Effector CD4-positive, alpha-beta T cell (primary cell): ENCODE data around the gene PKD2L1.

ENCODE experiments used
- DNase-seq: peaks from one replicate; pipeline ENCODE4 v3.0.0-alpha.2; 2020

PKD2L1 gene

DNA sequence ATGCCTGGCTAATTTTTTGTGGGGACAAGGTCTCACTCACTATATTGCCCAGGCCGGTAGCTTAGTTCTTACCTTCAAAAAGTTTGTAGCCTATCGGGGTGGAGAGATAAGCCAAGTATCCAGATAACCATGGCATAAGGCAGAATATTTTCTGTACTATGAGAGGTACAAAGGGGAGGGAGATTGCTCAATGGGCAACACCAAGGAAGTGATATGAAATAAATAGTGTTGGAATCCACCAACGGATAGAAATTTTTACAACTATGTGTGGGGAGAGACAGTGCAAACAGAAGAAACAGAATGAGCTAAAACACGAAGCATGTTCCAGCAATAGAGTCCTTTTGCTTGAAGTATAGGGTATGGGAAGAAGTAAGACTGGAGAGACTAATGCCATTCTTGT lies 25.1 kb upstream of the PKD2L1 start:
- no peak for DNase-seq

DNA sequence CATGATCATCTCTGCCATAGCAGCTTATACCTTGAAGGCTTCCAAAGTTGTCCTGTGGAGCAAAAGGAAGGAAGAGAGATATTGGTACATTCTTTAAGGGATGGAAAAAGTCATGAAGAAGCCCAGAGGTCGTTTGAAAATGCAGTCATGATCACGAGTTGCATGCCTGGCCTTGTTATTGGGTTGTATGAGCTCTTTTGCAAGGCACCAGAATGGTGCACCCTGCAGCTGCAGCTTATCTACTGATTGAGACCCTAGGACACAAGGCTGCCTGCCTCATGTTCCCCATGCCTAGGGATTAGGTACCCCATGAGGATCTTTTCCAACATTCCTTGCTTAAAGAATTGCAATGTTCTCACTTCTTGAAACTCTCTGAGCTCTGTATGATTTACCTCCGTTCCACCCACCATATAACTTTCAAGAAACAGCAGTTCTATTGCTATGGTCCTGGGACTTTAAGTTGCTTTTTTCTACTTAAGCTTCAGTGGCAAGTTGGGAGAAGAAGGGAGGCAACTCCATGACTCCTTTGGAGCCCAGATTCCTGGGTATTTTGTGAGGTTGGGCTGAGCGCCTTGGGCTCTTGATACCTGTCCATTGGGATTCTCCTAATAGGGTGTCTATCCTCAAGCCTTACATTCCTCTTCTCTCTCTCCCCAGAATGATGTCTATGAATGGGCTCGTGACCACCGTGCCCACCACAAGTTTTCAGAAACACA lies 23.9 kb upstream of the PKD2L1 start:
- DNase-seq, result no peak

DNA sequence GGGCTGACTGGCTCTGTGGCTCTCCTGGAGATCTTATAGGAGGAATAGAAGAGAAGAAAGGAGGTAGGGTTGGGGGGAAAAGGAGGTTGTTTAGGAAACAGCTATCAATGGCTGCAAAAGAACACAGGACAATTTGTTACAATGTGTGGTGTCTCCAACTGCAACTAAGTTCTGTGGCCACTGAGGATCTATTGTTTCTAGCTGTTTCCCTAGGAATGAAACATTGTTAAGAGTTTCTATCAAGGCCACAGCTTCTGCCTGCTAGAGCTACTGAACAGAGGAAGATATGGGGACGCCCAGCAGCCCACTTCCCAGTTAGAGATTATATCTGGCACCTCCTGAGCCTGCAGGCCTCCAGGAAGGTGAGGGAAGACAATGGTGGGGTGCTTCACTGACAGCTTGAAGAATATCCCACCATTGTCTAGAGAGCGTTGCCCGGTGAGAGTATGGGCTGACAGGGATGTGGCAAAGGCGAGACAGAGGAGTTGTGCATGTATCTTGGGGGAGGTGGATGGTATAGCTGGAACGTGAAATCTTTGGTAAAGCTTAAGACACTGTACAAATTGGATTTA lies 21.0 kb upstream of the PKD2L1 start:
- no peak for DNase-seq

DNA sequence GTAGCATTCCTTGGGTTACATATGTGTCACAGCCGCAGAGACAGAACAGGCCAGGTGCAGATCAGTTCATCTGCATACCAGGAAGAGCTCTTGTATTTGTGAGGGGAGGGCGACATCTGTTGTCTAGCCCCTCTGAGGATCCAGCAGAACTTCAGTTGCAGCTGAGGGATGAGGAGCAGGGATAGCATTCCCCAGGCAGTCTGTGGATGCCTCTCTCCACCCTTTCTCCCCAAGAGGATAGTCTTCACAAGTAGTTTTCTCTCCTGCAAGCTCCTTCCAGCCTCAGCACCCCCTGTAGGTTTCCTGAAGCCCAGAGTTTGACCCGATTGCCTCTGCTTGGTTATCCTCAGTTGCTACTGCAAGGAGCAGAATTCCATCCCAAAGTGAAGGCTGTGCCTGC lies 19.6 kb upstream of the PKD2L1 start:
- DNase-seq, result no peak

DNA sequence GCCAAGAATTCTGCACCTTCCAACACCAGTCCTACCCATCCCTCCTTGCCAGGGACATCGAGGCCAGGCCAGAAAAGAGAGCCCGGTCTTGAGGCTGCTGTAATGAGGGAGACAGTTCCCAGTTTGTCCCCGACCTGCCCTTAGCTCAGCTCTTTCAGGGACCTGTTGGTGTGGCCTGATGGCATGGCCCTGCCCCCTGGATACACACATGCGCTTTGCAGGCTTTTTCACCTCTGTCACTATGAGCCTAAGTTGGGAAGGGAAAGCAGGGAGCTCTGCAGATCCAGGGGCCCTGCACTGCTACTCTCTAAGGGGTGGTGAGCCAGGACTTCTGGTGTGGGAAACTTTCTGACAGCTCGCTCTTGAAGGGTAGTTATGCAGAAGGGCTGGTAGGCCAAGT lies 19.1 kb upstream of the PKD2L1 start:
- no peak for DNase-seq

DNA sequence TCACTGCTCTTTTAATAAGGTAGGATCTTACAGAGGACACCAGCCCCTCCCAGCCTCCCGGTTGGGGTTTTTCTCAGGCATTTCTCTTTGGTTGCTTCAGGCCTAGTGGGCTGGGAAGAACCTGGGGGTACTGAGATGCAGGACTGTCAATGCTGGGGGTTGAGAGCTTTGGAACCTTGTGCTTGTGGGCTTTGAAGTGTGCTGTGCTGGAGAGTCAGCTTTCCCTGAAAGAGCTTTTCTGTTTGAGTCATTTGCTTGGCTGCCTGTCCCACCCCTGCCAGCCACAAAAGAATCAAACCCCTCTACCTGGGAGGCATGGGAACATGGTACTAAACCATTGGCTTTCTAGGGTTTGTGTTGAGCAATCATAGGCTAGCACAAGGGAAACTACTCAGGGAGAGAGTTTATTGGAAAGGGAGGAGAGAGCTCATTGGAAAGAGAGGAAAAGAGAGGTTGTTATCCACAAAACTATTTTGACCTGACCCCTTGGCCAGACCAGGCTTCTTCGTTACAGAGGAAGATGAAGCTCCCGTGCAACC lies 18.4 kb upstream of the PKD2L1 start:
- DNase-seq, result no peak

DNA sequence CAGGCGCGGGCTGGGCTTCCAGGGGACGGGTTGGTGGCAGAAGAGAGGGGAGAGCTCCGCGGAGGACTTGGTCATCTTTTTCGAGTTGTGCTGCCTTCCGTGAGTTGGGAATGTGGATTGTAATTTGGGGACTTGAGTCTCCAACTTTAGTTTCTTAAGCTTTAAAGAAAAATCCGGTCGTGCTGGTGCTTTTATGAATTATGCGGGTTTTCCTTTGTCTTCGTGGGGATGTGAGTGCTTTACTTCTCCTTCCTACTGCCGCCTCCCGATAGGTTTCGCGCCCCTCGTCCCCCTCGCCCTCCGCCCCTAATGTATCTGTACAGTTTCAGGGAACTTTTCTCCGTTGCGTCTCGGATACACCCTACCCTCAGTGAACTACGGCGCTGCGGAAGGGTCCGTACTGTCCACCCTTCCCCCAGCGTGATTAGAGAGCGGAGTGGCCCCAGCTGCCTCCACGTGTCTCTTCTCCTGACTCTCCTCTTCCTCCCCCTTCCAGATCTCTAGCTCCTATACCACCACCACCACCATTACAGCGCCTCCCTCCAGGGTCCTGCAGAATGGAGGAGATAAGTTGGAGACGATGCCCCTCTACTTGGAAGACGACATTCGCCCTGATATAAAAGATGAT lies 17.7 kb upstream of the PKD2L1 start:
- DNase-seq, result no peak

DNA sequence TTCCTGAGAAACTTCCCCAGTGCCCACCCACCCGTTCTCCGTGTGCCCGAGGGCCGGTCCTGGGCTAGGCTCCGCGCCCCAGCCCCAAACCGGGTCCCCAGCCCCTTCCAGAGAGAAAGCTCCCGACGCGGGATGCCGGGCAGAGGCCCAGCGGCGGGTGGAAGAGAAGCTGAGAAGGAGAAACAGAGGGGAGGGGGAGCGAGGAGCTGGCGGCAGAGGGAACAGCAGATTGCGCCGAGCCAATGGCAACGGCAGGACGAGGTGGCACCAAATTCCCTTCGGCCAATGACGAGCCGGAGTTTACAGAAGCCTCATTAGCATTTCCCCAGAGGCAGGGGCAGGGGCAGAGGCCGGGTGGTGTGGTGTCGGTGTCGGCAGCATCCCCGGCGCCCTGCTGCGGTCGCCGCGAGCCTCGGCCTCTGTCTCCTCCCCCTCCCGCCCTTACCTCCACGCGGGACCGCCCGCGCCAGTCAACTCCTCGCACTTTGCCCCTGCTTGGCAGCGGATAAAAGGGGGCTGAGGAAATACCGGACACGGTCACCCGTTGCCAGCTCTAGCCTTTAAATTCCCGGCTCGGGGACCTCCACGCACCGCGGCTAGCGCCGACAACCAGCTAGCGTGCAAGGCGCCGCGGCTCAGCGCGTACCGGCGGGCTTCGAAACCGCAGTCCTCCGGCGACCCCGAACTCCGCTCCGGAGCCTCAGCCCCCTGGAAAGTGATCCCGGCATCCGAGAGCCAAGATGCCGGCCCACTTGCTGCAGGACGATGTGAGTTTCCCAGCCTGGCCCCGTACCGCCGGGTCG lies 16.9 kb upstream of the PKD2L1 start, which contains the start of gene SCD:
SCD (plus strand) TSS at position 469 of the 803 bp plus-strand sequence; CDS start at position 741, 272 bp downstream.
- DNase-seq, result peak; percentile 64

DNA sequence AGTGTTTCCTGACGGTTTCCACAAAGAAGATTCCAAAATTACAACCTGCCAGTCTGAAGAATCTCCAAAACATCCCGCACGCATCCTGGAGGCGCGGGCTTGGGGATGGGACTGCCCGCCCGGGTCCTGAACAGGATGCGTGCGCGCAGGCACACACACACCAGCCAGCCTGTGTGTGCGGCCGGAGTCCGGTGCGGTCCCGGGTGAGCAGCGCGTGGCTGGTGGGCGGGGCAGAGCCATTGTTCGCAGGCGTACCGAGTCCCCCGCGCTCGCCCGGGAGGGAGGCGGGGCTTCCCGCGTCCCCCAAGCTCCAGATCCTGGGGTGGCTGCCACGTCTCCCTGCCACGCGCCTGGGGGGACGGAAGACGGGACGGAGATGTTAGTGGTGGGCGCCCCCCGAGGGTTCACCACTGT lies 16.3 kb upstream of the PKD2L1 start:
- DNase-seq, result peak; percentile 43

DNA sequence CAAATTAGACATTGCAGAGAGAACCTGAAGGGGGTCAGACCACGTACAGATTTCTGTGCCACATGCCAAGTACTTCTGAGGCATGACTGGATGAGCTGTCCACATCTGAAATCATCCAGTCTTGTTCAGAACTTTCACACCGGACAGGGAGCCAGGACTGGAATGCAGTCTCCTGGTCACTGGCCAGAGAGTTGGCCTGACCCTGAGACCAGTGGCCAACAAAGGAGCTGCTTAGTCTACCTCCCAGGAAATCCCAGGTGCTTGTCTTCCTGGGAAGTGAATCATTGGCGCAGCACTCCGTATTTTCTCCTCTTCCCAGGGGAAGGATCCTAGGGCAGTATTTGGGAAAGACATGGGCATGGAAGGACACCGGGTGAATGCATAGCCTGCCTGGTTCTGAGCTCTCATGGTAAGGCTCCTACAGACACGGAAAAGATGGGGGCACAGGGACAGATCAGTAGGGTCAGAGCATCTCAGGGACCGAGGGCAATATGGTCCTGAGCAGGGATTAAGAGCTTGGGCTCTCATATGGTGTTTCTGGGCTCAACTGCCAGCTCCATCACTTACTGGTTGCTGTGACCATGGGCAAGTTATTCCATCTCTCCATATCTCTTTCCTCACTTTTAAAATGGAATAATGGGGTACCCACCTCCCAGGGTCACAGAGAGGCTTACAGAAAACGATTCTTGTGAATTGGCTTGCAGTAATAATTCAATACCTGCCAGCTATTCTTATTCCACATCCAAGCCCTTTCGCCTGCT lies 15.7 kb upstream of the PKD2L1 start:
- DNase-seq, result no peak

DNA sequence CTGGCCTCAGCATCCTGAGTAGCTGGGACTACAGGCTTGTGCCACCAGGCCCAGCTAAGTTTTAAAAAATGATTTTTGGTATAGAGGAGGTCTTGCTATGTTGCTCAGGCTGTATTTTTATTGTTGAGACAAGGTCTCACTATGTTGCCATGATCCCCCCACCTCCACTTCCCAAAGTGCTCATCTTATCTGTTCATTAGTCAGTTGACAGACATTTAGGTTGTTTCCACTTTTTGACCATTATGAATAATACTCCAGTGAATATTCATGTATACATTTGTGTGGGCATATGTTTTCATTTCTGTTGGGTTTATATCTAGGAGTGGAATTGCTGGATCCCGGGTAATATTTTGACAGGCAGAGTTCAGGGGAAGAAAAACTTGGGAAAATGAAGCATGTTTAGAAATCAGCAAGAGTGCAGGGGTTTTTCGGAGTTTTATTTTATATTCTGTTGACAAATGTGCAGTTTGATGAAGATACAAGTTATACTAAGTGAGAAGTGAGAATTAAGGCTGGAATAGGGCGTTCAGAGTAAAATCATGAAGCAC lies 14.3 kb upstream of the PKD2L1 start:
- DNase-seq, result no peak

DNA sequence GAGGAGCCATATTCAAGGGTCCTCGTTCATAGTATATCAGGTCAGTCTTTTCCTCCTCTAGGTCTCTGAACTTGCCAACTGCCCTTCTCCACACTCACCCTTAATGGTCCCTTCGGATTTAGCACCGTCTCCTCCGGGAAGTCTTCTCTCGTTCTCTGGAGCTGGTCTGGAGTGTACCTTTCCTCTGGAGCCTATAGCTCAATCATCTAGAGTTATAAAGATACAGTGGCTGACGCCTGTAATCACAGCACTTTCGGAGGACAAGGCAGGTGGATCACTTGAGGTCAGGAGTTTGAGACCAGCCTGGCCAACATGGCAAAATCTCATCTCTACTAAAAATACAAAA lies 12.6 kb upstream of the PKD2L1 start:
- no peak for DNase-seq

DNA sequence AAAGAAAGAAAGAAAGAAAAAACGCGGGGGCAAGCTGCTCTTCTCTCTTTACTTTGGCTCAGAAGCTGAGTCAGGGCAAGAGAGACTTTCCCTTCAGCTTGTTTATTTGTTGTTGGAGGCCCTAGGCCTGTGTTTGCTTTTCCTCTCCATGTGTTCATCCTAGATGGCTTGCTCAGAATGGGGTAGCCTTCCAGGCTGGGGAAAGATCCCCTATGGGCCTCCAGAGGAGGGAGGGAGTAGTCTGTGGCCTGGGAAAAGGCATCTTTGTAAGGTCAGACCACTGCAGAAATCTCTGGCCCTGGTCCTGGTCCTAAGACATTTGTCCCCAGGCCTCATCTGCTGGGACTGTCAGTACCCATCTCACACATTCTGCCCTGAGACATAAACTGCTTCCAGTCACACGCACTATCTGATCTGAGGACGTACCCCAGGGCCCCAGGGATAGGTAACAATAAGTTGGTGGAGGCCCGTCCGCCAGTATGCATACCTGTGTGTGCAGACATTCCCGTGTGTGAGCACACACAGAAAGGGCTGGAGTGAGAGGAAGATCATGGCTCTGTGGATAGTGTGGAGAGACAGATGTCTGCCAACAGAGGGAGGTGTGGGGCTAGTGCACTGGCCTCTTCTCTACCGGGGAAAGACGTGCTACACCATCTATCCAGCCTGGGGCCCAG lies 12.1 kb upstream of the PKD2L1 start:
- DNase-seq, result no peak

DNA sequence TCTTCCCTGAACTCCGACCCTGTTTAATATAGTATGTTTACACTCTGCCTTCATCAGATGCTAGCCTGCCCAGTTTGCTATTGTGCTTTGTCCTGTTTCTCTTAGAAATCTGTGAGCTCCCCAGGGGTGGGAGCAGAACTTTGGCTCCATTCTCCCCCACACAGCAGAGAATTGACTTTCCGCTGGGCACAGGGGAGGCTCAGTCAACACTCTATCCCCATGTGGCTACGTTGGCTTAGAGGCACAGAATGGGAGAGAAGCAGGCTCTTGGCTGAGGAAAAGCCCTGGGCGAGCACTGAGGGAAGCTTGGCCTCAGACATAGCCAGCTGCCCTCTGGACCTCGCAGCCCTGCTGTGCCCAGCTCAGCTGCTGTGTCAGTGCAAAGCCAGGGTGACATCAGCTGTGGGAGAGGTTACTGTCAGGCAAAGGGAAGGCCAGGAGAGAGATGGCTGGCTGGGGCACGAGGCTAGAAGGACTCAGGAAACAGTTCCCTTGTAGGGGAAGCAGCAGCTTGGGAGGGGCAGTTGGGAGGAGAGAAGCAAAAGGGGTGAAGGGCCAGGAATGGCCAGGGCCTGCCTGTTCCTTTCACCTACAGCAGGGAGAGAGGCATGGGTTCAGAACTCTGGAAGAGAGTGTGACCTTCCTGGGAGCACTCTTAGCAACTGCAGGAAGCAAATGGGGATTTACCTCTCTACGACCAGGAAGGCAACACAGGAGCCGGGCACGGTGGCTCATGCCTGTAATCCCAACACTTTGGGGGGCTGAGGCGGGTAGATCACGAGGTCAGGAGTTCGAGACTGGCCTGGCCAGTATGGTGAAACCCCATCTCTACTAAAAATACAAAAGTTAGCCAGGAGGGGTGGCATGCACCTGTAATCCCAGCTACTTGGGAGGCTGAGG lies 11.2 kb upstream of the PKD2L1 start:
- DNase-seq, result no peak

DNA sequence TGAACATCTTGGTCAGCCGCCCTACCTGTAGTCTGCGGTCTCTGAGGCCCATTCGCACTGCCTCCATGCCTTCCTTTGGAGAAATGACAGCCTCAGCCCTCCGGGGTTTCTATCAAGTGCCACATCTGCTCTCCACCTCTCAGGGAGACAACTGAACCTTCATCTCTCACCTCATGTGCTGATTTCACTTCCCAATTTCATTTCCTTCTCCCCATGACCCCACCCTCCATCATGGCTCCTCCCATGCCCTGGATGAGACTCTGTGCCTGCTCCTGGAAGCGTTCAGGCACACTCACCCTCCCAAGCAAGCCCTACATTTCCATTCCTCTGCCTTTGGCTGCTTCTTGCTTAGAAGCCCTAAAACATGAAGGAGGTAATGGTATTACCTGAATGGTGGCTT lies 9.2 kb upstream of the PKD2L1 start:
- no peak for DNase-seq

DNA sequence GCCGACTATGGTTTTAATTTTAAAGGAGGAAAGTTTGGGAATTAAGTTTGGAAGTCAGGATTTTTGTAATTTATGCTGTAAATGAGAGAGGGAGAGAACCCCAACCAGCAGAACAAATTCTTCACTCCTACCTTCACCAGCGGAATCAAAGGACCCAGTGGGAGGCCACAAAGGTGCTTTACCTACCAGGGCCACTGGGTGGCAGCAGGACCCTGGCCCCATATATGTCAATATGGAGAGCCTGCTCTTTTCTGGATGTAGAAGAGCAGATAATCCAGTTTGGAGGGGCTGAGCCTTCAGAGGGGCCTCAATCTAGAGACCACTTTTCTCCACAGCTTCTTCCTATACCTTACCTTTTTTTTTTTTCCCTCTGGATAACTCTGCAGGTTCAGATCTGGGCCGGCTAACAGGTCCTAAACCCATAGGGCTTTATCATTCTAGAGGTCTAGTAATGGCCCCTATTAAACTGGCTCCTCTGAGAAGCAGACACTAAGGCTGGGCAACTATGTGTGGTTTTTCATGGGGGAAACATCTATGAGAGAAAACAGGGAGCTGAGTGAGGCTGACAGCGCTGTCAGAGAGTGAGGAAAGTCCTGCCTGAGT lies 8.5 kb upstream of the PKD2L1 start:
- DNase-seq, result peak; percentile 68

DNA sequence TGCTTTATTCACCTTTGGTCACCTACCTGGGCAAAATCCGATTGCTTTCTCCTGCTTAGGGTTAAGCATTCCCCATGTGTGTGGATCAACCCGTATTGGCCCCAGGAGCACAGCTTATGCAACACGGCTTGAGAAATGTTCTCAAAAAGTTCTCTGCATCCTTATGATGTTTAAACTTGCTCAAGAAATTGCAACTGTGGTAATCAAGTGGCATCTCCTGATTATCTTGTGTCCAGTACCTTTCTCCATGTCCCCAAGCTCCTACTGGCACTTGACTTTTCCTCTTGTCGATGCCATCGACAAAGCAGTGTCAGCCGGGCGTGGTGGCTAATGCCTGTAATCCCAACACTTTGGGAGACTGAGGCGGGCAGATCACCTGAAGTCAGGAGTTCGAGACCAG lies 4.7 kb upstream of the PKD2L1 start:
- DNase-seq, result no peak

DNA sequence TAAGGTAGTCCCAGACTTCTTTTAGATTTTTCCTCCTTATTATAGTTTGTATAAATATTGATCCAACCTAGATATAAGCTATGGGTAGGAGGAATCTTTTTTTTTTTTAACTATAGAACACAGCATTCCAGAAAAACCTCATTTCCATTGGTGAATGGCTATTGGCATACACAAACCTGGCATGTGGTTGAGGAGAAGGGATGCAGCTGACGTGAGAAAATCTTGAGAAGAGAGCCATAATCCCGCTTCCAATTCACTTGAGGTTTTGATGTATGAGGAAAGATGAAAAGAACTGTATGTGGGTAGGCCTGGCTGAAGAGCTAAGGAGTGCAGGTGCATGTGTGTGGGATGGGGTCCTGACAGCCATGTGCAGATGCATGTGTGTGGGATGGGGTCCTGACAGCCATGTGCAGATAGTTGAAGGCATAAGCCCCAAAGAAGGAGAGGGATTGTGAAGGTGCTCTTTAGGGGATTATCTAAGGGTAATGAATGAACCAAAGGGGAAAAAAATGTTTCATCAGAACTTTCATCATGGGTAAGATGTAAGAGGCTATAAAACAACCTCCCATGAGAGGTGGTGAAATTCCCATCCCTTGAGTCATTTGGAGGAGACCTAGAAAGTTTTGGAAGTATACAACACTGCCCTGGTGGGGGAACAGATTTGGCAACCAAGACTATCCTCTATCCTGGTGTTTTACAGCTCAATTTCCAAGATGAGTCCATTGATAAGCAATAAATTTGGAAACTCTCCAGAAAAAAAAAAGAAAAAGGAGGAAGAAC lies 3.8 kb upstream of the PKD2L1 start:
- no peak for DNase-seq

DNA sequence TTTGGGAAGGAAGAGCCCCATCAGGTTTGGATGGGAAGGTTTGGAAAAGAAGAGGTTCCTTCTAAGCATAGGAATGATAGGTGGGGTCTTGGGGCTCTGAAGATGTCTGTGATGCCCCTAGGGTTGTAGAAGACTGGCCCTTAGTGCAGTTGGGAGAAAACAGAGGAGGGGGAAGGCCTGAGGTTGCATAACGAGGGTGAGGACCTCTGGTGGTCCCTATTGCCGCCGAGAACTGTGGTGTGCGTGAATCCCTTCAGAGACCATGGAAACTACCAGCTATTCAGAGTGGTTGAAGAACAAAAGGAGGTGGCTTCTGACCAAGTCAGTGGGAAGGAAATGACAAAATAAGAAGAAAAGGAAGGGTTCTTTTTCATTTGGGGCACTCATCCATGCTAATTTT lies 3.1 kb upstream of the PKD2L1 start:
- no peak for DNase-seq
